GDM1 (cell line): ENCODE results near the gene CLEC17A.
A peak's percentile ranks its signal among the peaks of the same experiment; 100 is the strongest.
"Not testable (repeated sequence)": the region's sequence is repeated elsewhere in the genome, so short reads cannot be mapped to it uniquely, and the experiment has no call there.

Experiments
- DNase-seq: peaks from one replicate; lab custom pipeline; 2025; lab: John Stamatoyannopoulos, UW

The CLEC17A gene

DNA sequence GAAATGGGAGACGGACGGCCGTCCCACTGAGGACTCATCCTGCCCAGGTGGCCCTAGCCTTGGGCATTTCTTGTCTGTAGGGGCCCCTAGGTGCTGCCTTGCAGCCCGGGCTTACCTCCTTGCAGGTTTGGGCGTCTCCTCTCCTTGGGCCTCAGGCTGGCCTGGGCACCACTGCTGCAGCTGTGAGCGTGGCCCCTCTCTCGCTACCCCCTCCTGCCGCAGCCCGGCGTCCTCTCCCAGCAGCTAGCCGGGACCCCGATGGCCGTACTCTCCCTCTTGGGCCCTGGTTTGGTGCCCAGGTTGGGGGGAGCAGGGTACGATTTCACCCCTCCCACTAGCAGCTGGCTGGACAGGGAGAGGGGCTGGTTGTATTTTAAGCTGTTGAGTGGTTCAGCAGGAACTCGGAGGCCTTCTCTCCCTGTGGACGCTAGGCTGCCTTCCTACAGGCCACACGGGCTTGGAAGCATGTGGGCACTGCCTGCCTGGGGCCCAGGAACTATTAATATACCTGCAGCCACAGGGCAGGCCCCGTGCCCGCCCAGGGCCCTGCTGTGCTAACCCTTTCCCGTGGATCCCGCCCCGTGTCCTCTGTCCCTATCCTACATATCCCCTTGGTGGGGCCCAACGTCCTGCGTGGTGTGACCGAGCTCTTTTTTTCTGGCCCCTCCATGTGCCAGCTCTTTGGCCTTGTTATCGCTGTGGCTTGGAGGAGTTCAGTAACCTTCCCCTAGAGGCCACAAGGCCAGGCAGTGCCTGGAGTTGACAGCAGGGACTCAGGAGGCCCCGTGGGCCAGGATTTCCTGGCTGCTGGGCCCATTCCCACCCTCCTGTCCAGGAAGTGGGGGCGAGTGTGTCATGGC is 22.7 kb upstream of the CLEC17A start:
- DNase-seq, result peak; percentile 13

DNA sequence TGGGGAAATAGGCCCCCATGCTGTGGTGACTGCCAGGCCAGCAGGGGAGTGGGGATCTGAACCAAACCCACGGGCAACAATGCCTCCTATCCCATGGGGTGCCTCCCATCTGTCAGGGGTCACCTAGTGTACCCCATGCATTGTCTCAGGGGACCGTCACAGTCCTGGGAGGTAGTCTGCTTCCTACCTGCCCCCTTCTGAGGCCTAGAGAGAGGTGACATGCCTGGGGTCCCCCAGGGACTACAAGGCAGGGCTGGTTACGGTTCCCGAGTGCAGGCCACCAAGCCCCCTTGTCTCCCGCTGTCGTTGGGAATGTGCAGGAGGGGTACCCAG is 22.1 kb upstream of the CLEC17A start:
- no peak for DNase-seq

DNA sequence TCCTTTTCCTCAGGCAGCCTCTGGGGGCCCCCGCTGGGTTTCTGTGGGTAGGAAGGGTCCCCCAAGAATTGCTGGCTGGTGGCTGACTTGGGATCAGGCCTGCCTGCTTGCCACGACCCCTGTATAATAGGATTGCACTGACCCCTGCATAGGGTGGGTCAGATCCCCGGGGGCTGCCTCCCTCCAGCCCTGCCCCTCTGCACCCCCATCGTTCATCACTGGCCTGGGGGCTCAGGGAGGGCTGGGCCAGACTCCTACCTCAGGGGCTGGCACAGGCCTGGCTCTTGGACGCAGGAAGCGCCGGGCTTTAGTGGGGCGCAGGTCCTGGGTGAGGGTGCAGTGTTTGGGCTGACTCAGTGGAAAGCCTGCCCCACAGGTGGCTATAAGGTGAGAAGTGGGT is 21.6 kb upstream of the CLEC17A start:
- DNase-seq, result no peak

DNA sequence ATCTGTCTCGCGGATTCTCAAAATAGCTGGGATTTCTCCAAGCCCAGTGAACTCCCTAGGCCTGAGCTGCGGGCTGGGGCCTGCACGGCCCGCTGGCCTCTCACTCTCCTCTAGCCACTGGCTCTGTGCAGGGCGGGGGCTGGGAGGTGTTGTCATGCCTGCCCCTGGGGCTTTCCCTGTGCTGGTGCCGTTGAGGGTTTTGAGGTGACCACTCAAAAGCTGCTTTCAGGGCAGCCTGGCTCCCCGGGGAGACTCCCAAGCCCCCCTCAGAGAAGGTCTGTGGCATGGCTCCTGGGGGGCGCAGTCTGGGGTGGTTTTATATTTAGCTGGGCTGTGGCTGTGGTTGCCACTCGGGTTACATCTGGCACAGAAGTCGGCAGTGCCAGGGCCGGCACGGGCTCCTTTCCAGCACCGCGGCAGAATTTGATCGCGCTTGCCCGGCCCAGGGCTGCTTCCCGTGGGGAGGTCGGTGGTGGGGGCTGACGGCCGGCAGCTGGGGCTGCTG is 21.0 kb upstream of the CLEC17A start:
- DNase-seq, result no peak

DNA sequence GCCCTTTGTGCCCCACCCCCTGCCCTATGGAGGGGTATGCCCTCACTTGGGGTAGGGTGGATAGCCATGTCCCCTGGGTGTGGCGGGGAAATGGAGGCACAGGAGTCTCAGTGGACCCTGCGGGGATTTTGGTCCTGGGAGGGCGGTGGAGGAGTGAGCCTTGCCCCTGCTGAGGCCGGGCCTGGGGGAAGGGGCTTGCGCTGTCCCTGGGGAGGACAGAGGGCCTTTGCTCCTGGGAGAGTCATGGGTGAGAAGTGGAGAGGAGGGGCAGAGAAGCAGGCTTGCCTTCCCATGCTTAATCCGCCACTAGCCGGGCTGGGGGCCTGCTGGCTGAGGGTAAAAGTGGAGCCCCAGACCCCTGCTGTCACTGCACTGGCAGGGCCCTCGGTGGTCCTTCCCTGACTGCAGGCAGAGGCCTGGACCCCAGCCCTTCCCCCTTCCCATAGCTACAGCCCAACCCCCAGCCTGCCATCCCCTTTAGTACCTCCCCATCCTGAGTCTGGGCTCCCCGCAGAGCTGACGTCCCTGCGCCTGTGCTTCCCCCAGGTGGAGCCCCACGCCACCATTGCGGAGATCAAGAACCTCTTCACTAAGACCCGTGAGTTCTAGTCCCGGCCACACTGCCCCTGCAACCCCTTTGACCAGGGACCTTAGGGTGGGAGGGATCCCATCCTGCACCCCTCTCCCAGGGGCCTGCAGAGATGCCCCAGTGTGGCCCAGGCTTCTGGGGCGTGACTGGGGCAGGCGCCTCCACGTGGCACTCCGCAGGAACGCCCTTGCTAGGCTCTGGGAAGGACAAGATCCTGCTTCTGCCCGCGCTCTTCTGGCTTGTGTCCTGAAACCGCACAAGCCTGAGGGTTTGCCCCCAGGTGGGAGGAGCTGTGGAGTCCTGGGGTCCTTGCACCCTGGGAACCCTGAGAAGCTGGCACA is 20.0 kb upstream of the CLEC17A start:
- DNase-seq, result no peak

DNA sequence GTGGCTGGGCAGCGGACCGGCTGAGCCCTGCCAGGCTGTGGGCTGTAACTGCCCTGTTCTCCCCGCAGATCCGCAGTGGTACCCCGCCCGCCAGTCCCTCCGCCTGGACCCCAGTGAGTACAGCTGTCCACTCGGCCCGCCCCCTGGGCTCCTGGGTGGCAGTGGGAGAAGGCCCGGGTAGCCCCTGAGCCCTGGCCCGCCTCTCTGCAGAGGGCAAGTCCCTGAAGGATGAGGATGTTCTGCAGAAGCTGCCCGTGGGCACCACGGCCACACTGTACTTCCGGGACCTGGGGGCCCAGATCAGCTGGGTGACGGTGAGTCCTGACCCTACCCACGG is 19.3 kb upstream of the CLEC17A start:
- no peak for DNase-seq

DNA sequence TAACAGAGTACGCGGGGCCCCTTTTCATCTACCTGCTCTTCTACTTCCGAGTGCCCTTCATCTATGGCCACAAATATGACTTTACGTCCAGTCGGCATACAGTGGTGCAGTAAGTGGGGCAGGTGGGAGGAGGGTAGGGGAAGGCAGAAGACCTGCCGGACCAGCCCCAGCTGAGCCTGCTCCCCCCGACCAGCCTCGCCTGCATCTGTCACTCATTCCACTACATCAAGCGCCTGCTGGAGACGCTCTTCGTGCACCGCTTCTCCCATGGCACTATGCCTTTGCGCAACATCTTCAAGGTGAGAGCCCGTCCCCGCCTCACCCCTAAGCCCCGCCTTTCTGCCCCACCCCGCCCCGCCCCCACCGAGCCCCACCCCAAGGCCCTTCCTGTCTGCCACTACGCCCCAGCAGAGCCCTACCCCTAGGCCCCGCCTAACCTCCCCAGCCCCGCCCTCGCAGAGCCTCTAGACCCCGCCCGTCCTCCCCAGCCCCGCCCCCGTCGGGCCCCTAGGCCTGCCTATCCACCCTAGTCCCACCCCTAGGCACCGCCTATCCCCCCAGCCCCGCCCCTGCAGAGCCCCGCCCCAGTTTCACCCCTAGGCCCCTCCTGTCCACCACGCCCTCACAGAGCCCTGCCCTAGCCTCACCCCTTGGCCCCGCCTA is 18.8 kb upstream of the CLEC17A start:
- no peak for DNase-seq

DNA sequence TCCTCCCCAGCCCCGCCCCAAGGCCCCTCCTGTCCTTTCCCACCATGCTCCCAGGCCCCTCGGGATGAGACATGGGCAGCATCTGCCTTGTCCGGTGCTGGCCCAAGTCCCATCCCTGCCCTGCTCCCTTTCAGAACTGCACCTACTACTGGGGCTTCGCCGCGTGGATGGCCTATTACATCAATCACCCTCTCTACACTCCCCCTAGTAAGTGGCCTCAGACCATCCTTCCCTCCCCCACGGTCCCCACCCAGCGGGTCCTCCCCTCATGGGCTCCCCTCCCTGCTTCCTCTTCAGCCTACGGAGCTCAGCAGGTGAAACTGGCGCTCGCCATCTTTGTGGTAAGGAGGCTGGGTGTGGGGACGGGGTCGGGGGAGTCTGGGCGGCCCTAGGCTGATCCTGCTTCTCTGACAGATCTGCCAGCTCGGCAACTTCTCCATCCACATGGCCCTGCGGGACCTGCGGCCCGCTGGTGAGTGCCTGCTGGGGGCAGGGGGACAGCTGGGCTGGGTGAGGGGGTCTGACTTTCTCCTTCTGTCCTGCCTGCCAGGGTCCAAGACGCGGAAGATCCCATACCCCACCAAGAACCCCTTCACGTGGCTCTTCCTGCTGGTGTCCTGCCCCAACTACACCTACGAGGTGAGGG is 18.1 kb upstream of the CLEC17A start:
- not testable (repeated sequence) for DNase-seq

DNA sequence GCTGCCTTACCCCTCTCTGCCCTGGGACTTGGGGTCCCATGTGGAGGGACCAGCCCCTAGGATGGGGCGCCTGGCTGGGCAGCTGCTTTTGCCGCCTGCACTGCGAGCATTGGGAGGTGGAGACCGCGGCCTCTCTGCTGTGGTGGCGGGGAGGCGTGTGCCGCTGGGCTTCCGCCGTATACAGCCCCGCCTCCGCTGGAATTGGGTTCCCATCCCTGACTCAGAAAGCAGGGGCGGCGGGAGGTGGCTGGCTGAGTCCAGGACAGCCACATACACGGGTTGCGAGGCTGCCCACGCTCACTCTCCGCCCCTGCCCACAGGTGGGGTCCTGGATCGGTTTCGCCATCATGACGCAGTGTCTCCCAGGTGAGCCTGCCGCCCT is 17.6 kb upstream of the CLEC17A start:
- no peak for DNase-seq

DNA sequence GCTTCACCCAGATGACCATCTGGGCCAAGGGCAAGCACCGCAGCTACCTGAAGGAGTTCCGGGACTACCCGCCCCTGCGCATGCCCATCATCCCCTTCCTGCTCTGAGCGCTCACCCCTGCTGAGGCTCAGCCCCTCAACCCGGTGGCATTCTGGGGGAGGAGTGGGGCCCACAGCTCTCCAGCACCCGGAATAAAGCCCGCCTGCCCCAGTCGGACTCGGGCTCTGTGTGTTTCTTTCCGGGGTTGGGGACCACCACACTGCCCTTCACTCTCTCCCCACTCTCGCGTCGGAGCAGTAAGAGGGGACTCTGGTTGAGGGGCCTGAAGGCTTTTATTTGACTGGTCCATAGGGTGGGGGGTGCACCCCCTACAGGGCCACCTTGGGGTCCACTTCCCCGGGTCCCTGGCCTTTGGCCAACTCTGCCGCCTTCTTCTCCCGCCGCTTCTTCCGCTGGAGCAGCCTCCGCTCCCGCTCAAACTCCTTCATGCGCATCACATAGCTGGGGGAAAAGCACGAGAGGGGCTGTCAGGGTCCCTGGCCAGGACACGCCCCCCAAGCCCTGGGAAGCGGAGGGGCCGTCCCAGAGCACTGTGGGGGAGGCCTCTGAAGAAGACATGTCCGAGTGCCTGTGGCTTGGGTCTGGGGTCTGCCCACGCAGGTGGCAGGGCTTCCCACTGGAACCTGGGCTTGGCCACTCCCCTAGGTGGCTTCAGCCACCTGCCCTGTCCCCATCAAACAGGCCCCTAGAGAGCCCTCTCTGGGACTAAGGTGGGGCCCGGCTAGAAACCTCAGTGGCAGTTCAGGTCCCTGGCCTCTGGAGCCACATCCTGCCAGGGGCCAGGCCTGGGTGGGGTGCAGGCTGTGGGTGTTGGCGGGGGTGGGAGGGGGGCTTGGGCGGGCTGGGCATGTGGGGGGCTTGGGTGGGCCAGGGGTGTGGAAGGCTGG is 16.8 kb upstream of the CLEC17A start:
- no peak for DNase-seq

DNA sequence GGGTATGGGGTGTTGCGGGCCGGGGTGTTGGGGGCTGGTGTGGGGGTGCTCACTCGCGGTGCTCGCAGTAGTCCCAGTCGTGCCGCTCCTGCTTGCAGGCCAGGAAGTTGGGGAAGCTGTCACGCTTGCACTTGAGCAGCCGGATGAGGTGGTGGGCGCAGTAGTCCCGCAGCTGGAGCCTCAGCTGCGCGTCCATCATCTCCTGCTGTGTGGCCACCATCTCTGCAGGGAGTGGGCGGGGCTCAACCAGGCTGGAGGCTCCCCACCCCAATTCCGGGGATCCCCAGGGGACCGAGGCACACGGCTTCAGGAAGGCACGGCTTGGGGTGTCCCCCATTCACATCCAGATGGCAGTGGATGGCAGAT is 16.2 kb upstream of the CLEC17A start:
- no peak for DNase-seq

DNA sequence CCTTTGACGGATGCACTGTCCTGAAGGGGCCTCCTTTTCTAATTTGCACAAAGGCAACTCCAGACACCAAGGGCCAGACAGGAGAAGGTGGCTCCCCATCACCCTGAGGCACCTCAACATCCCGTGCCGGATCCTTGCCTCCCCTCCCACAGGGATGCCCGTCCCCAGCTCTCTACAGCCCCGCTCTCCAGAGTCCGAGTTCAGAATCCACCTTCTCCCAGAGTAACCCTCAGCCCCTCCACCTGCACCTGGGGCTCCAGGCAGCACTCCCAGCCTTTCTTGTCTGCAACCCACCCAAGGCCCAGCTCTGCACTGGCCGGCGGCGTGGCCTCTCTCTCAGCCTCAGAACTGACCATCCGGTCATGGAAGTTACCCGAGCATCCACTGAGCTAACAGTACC is 15.8 kb upstream of the CLEC17A start:
- no peak for DNase-seq

DNA sequence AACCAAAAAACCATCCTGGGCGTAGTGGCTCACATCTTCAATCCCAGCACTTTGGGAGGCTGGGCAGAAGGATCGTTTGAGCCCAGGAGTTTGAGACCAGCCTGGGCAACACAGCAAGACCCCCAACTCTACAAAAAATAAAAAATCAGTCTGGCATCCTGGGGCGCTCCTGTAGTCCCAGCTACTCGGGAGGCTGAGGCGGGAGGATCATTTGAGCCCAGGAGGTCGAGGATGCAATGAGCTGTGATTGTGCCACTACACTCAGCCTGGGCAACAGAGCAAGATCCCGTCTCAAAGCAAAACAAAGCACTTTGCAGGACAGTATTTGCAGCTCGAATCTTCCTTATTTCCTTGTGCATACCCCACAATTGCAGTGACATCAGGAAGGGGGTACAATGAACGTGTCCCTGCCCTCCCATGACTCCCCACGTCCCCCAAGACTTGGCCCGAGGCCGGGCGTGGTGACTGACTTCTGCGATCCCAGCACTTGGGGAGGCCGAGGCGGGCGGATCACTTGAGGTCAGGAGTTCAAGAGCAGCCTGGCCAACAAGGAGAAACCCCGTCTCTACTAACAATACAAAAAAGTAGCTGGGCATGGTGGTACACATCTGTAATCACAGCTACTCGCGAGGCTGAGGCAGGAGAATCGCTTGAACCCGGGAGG is 11.9 kb upstream of the CLEC17A start:
- DNase-seq, result no peak

DNA sequence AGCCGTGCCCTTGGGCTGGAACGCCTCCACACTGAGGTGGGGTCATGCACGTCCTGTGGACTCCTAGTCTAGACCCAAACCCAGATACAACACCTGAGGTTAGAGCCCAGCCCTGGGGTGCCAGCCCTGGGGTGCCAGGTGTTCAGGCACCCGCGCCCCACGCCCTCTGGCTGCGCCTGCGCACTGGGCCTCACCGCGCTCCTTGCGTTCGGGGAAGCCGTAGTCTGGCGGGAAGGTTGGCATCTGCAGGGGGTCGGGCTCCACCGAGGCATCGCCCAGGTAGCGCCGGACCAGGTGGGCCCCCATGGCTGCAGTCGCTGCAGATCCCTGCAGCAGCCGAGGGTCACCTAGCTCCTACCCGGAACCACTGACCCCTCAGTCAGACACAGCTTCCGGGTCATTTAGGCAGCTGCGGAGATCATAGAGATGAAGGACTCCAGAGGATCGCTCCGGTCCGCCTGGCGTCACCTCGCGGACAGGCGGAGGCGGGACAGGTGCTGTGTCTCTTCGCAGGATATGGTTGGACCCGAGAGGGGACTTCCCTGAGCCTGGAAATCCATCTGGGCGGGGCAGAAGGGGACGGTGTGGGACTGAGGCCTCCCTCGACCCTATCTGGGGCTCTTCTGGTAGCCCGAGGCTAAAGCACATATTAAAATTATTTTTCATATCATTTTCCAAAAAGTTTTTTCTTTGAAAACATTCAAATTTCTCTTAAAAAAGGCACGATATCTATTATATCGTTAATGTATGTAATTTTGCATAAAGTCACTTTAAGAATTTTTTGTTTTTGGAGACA is 11.0 kb upstream of the CLEC17A start, which contains the start of gene NDUFB7:
Gene NDUFB7 (minus strand): TSS at position 372 of the 796 bp plus-strand sequence. CDS start 66 bp downstream, at position 306.
- peak; percentile 92 for DNase-seq

DNA sequence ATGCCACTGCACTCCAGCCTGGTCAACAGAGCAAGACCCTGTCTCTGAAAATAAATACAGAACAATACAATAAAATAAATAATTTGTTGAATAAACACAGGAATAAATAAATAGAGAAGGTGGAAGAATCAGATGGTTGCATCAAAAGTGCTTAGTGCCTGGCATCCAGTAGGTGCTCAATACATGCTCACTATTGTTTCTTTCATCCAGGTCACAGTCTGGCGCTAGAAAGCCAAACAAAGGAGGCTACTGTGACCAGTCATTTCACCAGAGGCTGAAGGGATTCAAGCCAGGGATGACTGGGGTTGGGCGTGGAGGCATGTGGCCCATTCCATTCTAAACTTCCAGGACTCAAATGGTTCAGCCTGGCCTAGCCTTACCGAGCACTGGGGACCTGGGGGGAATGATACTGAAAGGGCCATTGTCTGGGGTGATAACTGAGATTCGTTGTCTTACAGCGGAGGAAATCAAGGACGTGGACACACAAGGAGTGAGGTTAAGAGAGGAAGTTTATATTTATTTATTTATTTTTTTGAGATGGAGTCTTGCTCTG is 7.4 kb upstream of the CLEC17A start:
- no peak for DNase-seq

DNA sequence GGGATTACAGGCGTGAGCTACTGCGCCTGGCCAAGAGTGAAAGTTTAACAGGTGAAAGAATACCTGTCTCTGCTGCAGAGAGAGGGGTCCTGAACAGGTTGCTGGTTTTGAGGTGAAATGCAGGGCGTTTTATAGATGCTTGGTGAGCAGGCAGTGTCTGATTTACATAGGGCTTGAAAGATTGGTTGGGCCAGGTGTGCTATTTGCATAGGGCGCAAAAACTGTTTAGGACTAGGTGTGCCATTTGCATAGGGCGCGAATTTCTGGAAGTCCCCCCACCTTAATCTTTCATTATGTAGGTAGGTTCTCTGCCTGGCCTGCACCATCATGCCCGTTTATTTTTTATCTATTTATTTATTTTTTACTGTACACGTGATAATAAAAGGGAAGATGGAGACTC is 6.5 kb upstream of the CLEC17A start:
- no peak for DNase-seq

DNA sequence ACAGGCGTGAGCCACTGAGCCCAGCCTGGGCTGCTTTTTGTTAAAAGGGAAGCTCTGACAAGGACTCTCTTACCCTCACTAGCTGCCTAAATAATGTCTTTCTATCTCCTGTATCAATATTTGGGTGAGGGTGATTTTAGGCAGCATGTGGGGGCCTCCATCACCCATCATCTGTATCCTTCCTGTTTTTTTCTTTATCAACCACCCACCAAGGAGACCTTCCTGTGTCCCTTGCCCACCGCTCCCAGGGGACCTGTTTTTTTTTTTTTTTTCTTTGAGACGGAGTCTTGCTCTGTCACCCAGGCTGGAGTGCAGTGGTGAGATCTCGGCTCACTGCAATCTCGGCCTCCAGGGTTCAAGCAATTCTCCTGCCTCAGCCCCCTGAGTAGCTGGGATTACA is 5.6 kb upstream of the CLEC17A start:
- DNase-seq, result no peak

DNA sequence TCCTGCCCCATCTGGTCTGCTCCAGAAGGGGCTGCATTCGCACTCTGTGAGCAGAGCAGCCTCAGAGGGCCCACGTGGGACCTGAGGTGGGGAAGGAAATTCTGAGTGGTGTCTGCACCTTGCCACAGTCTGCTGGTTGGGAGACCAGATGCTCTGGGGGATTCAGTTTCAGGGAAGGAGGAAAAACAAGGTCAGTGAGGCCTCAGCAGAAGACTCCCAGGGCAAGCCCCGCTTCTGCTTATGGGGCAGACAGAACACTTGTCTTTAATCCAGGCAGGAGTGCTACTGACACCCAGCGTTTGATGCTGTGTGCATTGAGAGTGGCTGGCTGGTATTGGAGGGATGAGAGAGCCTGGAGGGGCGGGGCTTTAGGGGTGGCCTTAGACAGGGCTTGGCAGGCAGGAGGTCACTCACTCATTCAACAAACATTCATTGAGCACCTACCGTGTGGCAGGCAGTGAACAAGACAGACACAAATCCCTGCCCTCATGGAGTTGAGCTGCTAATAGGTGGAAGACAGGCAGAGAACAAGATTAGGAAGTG is 4.9 kb upstream of the CLEC17A start:
- no peak for DNase-seq
